ENCODE results near the gene GJB4. TPM values are rescaled to one million over a fixed set of nuclear protein-coding genes. Genes with fewer than 3 reads are reported as not detected.

GJB4 gene
- not detected in 2 replicates for total RNA-seq

GRCh38 chr1:34759503-34760357 lies at the start of gene GJB4:
TSS of gene GJB4 (plus strand) at chr1:34759740. CDS start at chr1:34761255, 1,515 bp downstream.

GRCh38 chr1:34754964-34755637 lies 4.4 kb upstream of the GJB4 start, which contains the start of gene GJB5:
TSS of gene GJB5 (plus strand) at chr1:34755047. CDS start at chr1:34757331, 2,284 bp downstream.

GRCh38 chr1:34781071-34781843 lies 21.7 kb downstream of the GJB4 start, which contains the start of gene GJB3:
TSS of gene GJB3 (plus strand) at chr1:34781214. CDS start at chr1:34784763, 3,549 bp downstream.

GRCh38 chr1:34792868-34793727 lies 33.6 kb downstream of the GJB4 start, which contains the start of gene GJA4:
TSS of gene GJA4 (plus strand) at chr1:34792999. CDS start at chr1:34794214, 1,215 bp downstream.

Other genes with a start within 250 kb of the GJB4 start
- gene GJB5, start 4.7 kb upstream of the GJB4 start, total RNA-seq, result not detected in 2 replicates
- gene GJB3, start 21.5 kb downstream of the GJB4 start, total RNA-seq, result under 0.01 TPM in 1 of 2 replicates, not detected in the other
- gene GJA4, start 33.3 kb downstream of the GJB4 start, total RNA-seq, result 49.3 and 269 TPM in 2 replicates
- gene SMIM12, start 100.0 kb downstream of the GJB4 start, total RNA-seq, result 46.4 and 66.4 TPM in 2 replicates
- gene DLGAP3, start 169.9 kb downstream of the GJB4 start, total RNA-seq, result under 0.01 TPM in 1 of 2 replicates, not detected in the other
- gene TMEM35B, start 225.6 kb downstream of the GJB4 start, total RNA-seq, result 15.8 and 21.9 TPM in 2 replicates